ENCODE data around the gene IL36B.

Gene IL36B

DNA sequence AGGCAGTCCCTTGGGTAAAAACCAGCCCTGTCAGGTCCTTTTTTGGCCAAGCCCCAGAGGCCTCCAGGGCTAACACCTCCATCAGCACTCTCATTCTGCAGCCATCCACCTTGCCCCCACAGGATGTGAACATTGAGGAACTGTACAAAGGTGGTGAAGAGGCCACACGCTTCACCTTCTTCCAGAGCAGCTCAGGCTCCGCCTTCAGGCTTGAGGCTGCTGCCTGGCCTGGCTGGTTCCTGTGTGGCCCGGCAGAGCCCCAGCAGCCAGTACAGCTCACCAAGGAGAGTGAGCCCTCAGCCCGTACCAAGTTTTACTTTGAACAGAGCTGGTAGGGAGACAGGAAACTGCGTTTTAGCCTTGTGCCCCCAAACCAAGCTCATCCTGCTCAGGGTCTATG, 22.4 kb upstream of the IL36B start:
- no peak for DNase-seq

- no peak for DNase-seq
Observed at GRCh38 chr2:113073325-113073834, 20.7 kb upstream of the IL36B start.

DNA sequence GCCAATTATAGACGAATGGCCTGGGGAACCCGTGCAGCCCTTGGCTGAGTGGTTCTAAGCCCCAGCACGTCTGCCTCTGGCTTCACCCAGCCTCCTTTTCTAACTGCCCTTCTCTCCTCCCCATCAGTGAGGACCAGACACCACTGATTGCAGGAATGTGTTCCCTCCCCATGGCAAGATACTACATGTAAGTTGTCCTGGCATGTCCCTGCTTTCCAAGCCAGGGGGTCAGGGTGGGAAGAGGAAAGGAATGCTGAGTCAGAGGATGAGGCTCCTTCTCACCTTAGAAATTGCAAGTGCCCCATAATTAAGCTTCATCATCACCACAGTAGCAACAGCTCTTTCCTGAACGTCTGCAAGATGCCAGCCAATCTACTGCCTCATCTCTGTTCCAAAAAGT, 19.9 kb upstream of the IL36B start:
- no peak for DNase-seq

- no peak for DNase-seq
Observed at GRCh38 chr2:113070606-113070975, 17.9 kb upstream of the IL36B start.

GRCh38 chr2:113069676-113070605, 17.3 kb upstream of the IL36B start:
- no peak for DNase-seq

DNA sequence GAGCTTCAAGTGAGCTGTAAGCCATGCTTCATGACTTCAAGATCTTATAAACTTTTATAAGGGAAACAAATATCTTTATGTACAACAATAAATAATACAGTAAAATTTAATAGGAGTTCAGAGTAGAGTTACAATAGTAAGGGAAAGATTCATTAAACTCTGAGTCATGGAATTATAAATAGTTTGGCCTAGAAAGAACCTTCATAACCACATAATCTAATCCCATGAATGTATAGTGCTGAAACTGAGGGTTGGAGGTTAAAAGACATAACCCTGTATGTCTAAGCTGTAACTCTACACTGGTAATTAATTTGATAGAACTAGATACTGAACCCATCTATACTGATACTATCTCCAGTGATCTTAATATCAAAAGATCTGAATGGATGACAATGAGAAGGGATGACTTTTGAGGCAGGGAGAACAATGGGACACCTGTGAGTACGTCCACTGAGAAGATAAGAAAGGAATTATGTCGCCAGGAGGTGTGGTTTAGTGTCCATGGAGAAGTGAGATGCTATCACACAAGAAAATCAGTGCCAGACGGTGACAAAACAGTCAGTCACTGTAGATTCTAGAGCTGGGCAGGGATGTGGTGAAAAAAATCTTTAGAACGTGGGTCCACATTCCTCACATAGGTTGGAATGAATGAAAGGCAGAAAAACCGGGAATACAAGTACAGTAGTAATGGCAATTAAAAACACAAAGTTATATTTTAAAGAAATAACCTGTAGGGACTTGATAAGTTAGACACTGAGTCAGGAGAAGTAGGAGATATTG, 16.2 kb upstream of the IL36B start:
- DNase-seq = no peak

DNA sequence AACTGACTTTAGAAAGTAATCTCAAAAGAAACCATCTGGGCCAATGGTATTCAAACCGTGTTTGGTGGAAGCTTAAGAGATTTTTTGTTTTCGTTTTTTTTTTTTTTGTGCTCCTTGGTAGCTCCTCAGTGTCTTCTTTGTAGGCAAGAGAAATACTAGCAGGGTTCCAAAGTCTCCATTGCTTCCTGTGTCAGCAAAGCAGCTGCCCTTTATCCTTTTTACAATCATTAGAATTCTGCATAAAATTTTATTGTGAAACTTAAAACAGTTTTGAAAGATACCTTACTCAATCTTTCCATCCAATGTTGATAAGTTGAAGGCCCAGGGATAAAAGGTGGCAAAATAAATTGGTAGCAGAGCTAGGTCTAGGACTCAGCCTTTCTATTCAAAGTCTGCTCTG, 15.6 kb upstream of the IL36B start:
- no peak for DNase-seq

- DNase-seq = no peak
Observed at GRCh38 chr2:113067681-113068080, 15.0 kb upstream of the IL36B start, which contains the start of gene IL1F10. Gene IL1F10, plus strand, starts transcription at chr2:113067970. Its CDS starts 4,769 bp downstream, at chr2:113072739.

DNA sequence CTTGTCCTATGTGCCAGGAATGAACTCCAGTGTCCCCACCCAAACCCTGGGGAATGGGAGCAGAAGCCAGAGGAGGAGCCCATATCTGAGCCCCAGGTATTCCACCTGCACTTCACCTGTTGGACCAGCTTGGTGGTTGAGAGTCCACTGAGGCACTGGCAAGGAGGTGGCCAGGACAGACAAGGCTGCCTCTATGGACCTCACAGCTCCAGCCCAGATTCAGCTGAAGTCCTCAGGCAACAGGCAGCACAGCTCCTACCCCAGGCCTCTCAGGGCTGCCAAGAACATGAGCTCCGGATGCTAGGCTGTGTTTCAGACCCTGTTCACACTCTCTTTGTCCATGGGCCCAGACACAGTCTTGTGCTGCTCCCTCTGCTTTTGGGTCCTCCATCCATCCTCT, 12.2 kb upstream of the IL36B start:
- no peak for DNase-seq

- no peak for DNase-seq
Observed at GRCh38 chr2:113064281-113064680, 11.6 kb upstream of the IL36B start.

- DNase-seq = no peak
Observed at GRCh38 chr2:113061896-113062770, 9.5 kb upstream of the IL36B start.

DNA sequence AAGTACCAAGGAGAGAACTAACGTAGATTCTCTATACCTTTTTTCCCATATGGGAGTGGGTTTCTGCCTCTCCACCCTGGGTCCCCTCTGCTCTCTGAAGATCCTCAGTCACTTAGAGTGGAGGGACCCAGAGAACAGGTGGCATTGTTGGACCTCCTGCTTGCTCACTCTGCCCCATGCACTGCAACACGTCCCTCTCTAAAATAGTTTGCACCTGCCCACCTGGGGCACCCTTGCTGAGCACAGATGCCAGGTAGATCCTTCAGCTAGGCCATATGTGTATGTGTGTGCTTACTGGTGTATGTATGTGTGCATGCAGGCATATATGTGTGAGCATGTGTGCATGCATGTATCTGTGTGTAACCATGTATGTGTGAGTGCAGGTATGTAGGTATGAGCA, 8.6 kb upstream of the IL36B start:
- no peak for DNase-seq

DNA sequence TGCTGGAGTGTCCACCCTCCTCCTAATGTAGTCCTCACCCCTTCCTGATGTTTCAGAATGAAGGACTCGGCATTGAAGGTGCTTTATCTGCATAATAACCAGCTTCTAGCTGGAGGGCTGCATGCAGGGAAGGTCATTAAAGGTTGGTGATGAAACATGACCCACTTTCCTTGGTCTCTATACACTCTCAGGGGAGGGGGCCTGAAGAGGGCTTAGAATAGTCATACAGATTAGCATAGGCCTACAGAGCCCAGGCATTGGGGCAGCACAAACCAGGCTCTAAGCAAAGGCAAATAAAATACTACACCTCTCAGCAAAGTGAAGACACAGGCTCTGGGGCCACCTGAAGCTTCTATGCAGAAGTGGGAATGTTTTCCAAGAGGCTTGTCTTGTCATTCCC, 8.1 kb upstream of the IL36B start:
- DNase-seq = no peak

DNA sequence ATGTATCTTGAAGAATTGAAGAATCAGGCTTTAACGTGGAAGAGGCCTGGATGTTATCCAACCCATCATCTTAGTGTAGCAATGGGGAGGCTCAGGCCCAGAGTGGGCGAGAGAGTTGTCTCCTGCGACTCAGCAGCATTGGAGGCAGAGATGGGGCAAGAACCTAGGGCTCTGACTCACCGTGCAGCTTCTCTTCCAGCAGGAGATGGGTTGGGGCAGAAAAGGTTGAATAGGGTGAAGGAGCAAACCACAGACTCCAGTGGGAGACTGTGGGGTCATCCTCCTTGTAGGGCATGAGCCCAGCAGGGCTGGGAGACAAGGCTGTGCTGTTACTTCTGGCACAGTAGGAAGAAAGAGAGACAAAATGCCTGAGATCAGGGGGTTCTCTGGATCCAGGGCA, 7.7 kb upstream of the IL36B start:
- no peak for DNase-seq

GRCh38 chr2:113058998-113059960, 6.6 kb upstream of the IL36B start, which contains the start of gene IL36RN:
Gene IL36RN, plus strand, starts transcription at chr2:113059198. Its CDS starts 241 bp downstream, at chr2:113059439.
- no peak for DNase-seq

DNA sequence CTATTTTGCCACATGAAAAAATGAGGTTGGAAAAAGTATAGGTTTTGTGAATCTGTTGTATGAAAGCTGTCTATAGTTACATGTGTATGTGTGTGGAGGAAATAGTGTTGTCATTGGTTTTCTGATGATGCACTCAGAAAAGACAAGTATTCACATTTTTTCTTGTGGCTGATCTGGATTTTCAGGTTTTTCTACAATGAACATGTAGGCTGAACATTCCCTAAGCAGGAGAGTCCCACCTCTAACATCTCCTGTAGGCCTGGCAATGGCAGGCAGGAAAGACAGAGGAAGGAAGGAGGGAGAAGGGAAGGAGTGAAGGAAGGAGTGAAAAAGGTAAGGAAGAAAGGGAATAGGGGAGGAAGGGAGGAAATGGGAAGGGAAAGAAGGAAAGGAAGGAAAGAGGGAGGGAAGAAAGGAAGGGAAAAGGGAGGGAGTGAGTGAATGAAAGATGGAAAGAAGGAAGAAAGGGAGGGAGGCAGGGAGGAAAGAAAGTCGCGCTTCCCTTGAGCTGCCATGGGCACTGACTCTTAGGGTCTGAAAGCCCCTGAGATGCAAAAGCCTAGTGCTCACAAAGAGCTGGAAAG, 5.8 kb upstream of the IL36B start:
- DNase-seq = no peak

DNA sequence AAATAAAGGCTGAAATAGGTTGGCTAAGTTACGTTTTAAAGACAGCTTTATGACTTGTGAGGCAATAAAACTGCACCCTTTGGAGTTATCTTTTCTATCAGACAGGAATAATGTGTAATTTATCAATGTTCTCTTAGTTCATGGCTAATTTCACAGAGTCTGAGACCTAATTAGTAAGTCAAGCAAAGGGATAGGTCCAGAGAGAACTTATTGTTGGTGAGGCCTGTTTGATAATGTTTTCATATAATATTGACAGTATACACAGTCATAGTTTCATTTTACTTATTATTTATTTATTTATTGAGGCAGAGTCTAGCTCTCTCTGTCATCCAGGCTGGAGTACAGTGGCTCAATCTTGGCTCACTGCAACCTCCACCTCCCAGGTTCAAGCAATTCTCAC, 4.5 kb upstream of the IL36B start:
- no peak for DNase-seq

DNA sequence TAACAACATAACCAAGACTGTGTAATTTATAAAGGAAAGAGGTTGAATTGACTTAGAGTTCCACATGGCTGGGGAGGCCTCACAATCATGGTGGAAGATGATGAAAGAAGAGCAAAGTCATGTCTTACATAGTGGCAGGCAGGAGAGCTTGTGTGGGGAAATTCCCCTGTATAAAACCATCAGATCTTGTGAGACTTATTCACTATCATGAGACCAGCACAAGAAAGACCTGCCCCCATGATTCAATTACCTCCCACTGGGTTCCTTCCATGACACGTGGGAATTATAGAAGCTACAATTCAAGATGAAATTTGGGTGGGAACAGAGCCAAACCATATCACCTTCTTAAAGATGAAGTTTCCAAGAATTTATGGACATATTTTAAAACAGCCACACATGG, 3.9 kb upstream of the IL36B start:
- DNase-seq = no peak

DNA sequence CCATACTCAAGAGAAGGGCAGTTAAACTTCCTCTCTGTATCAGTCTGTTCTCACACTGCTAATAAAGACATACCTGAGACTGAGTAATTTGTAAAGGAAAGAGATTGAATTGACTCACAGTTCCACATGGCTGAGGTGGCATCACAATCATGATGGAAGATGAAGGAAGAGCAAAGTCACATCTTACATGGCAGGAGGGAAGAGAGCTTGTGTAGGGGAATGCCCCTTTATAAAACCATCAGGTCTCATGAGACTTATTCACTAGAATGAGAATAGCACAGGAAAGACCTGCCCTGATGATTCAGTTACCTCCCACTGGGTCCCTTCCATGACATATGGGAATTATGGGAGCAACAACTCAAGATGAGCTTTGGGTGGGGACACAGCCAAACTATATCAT, 1.4 kb upstream of the IL36B start:
- DNase-seq = no peak

DNA sequence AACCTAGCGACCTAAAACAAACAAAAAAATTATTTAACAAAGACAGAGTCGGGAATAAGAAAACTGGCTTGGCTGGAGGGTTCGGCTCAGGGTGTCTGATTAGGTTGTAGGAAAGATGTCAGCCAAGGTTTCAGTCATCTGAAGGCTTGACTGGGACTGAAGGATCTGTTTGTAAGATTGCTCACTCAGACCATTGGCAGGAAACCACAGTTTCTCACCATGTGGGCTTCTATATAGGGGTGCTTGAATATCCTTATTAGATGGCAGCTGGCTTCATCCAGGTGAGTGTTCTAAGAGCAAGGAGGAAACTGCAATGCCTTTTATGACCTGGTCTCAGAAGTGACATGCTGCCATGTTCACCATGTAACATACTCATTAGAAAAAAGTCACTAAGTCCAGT, 999 bp upstream of the IL36B start:
- DNase-seq = no peak

Data from NCI-H187 treated with DMSO at 0.1 percent for 48 hours (cell line).